HUES6 (cell line): Measurements from ENCODE around the gene TRNT1.
A peak's percentile ranks its signal among the peaks of the same experiment; 100 is the strongest.

Experiments used
- H3K27ac ChIP-seq: 2 replicates; pipeline ENCODE4 v1.7.0; 2013; ENCODE audit warnings: low read depth, mild to moderate bottlenecking, low read length, inconsistent platforms
- H3K27me3 ChIP-seq: 2 replicates; pipeline ENCODE4 v1.6.1; 2013; ENCODE audit warnings: low read length; ENCODE audit not compliant: control insufficient read depth, insufficient read depth
- H3K36me3 ChIP-seq: 2 replicates; pipeline ENCODE4 v1.6.1; 2013; ENCODE audit warnings: low read length; ENCODE audit not compliant: control insufficient read depth, insufficient read depth
- H3K4me1 ChIP-seq: 2 replicates; pipeline ENCODE4 v1.6.1; 2013; ENCODE audit warnings: low read length; ENCODE audit not compliant: control insufficient read depth, insufficient read depth
- H3K4me3 ChIP-seq: 2 replicates; pipeline ENCODE4 v1.5.1; 2013; ENCODE audit warnings: low read depth, low read length
- H3K9ac ChIP-seq: one replicate; pipeline ENCODE4 v1.6.1; 2013; ENCODE audit warnings: mild to moderate bottlenecking, low read length
- H3K9me3 ChIP-seq: 2 replicates; pipeline ENCODE4 v1.6.1; 2013; ENCODE audit warnings: low read depth, low read length; ENCODE audit not compliant: control insufficient read depth, insufficient read depth

Gene TRNT1

DNA sequence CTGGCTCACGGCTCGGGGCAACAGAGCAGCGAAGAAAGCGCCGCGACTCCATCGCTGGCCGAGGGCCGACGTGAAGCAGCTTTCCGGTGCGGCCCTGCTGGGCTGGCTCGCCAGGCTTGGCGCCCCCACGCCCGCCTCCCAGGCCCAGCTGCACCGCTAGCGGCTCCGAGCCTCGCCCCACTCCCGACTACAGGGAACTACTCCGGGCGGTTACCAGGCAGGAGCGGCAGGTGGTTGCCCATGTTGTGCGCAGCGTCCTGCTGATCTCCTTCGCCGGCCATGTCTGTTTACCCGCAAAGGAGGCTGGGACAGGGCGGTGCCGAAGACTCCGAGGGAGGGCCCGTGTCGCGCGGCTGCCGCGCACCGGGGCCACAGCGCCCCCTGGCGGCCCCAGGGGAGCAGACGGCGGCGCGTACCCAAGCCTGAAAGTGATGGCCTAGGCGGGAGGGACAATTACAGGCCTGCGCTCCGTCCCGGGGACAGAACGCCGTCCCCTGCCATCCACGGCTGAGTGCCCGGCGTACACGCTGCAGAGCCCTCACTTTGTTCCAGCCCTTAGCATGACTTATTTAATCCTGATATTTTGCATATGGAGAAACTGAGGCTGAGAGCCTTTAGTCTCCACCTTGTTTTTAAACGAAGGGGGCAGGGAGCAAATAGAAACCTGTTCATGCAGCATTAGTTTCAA, 52.8 kb downstream of the TRNT1 start, which contains the start of gene CRBN:
TSS of gene CRBN (minus strand) at position 285 of the 688 bp plus-strand sequence. CDS start at position 281, 4 bp downstream.
- H3K4me3 ChIP-seq: peak within 1 kb of the TSS; percentile 92
- peaks cover 6% of the 10 kb centered on the region; the same call in 1 of the 2 replicates for H3K27me3 ChIP-seq
- H3K4me1 ChIP-seq: peaks cover 5% of the 10 kb centered on the region; the same call in 1 of the 2 replicates
- peak within 1 kb of the TSS; percentile 66; the same call in 1 of the 2 replicates for H3K27ac ChIP-seq
- no peaks in the 10 kb centered on the region for H3K9me3 ChIP-seq
- H3K36me3 ChIP-seq: no peaks in the 10 kb centered on the region; the same call in 1 of the 2 replicates
- peak within 1 kb of the TSS; percentile 90 for H3K9ac ChIP-seq

DNA sequence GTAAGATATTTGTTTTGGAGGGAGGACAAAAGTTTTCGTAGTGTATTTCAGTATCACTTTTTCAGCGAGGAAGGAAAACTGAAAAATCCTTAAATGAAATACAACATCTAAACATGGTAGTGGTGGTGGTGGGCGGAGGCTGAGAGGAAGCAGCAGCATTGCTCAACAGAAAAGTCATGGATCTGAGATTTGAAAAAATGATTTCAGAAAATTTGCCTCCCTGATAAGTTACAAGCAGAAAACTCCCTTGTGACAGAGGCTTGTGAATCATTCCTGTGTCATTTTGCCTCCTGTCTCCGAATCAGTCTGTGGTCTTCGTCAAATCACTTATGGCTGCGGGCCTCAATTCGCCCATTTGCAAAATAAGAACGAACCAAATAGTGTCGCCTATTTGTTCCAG, 53.7 kb downstream of the TRNT1 start:
- Histone ChIP-seq H3K4me3 (no peak overlapping the region), H3K27ac (no peak overlapping the region), H3K36me3 (no peaks in the 10 kb centered on the region), H3K9me3 (no peaks in the 10 kb centered on the region), H3K9ac (no peak overlapping the region), H3K4me1 (peaks cover 5% of the 10 kb centered on the region; the same call in 1 of the 2 replicates), H3K27me3 (peaks cover 15% of the 10 kb centered on the region)

DNA sequence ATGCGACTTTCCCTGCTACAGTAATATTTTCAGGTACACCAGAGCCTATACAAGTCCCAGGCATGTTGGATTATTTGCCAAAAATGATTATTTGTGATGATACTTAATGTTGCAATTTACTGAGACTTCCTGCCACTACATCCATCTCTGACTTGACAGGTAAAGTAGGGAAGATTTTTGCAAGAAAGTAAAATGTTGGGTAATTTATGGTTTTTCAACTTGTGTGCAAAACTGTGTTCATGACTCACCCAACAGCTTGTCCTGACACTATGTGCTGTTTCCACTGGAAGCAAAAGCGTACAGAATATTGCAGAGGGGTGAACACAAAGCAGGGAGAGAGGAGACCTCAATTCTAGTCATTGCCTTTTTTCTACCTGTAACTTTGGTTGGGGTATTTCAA, 58.1 kb downstream of the TRNT1 start:
- Histone ChIP-seq H3K27ac (no peak overlapping the region), H3K36me3 (no peaks in the 10 kb centered on the region), H3K4me3 (no peak overlapping the region), H3K9me3 (no peaks in the 10 kb centered on the region), H3K4me1 (no peaks in the 10 kb centered on the region), H3K9ac (no peak overlapping the region), H3K27me3 (peaks cover 17% of the 10 kb centered on the region)

DNA sequence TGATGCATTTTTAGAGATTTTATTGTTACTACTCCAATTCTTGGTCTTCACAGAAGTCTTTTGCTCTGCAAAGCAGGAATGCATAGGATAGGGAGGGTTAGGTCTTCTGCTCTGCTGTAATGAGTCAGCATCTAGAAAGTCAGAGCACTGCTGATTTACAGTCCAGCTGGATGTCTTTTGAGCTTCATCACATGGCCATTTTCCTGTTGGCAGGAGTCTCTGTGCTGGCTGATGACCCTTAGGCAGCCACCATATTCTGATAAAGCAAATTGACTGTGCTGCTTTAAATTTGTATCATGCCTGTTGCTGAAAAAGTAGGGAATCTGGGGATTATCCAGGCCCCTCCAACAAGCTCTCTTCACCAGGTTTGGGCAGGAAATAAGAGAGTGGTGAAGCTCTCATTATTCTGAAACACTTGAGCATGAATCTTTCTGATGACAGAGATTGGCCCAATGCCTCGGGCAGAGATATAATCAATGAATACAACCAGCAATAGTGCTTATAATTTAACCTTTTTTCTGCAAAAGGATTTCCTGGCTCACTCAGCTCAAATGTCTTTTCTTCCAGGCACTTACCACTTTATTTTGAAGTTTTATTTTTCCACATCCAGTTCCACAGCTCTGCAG, 62.5 kb downstream of the TRNT1 start:
- no peaks in the 10 kb centered on the region for H3K9me3 ChIP-seq
- peaks cover 14% of the 10 kb centered on the region for H3K27me3 ChIP-seq
- no peaks in the 10 kb centered on the region for H3K36me3 ChIP-seq
- H3K4me3 ChIP-seq: no peak overlapping the region
- H3K27ac ChIP-seq: no peak overlapping the region
- no peaks in the 10 kb centered on the region; the same call in 1 of the 2 replicates for H3K4me1 ChIP-seq
- no peak overlapping the region for H3K9ac ChIP-seq

DNA sequence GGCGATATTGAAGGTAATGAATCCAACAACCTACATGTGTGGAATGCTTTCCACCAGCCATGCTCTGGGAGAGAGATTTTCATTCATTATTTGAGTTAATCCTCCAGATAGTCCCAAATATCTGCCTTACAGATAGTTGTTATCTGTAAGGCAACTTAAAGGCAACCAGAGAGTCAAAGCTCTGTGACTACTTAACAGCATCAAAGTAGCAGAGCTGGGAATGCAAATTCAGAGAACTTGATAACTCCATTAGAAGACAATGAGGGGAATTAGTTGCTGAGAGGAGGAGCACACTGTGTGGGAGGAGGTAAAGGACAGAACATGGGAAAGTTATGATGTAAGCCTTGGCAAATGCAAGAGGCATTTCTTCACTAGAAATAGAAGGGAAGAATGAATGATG, 63.2 kb downstream of the TRNT1 start:
- Histone ChIP-seq H3K4me1 (no peaks in the 10 kb centered on the region; the same call in 1 of the 2 replicates), H3K9me3 (no peaks in the 10 kb centered on the region), H3K9ac (no peak overlapping the region), H3K27me3 (peaks cover 9% of the 10 kb centered on the region), H3K4me3 (no peak overlapping the region), H3K36me3 (no peaks in the 10 kb centered on the region), H3K27ac (no peak overlapping the region)

DNA sequence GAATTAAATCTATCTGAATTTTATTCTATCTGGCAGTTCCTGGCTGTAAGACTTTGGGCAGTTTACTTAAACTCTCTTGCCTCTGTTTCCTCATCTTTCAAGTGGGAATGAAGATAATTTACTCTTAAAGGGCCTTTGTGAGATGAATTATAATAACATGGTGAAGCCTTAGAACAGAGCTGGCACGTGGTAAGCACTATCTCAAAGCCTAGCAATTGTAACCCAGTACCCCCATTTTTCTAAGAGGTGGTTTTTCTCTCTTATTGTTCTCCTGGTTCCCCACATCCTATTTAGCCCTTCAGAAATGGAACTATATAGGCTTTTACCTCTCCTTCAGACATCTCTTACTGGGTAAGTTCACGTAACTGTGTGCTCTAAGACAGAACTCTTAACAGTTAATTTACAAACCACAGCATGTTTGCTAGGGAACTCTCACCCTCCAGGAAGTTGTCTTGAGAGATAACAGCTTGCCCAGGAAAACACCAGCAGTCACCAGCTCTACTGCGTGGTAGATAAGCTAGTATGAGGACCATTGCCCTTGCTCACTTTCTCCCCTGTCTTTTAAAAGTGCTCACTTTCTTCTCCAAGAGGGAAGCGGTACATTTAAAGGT, 65.0 kb downstream of the TRNT1 start:
- Histone ChIP-seq H3K4me1 (no peaks in the 10 kb centered on the region; the same call in 1 of the 2 replicates), H3K9ac (no peak overlapping the region), H3K27ac (no peak overlapping the region), H3K27me3 (peaks cover 5% of the 10 kb centered on the region; the same call in 1 of the 2 replicates), H3K9me3 (no peaks in the 10 kb centered on the region), H3K4me3 (no peak overlapping the region), H3K36me3 (no peaks in the 10 kb centered on the region)

DNA sequence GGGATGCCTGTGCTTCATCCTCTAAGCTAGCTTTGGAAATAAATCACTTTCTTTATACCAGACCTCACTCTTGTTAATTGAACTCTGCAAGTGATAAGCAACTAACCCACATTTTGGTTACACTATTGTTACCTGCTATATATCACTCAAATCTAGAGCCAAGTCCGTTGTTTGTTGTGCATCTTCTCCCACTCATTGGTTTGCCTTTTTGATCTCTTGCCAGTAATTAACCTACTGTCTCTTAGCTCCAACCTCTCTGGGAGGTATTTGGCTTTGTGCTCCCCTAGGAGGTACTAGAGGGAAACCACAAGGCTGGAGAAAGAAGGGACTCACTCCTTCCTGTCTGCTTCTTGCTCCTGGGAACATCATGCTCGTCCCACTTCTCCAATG, 65.5 kb downstream of the TRNT1 start:
- Histone ChIP-seq H3K27me3 (peaks cover 5% of the 10 kb centered on the region; the same call in 1 of the 2 replicates), H3K36me3 (no peaks in the 10 kb centered on the region), H3K27ac (no peak overlapping the region), H3K9ac (no peak overlapping the region), H3K9me3 (no peaks in the 10 kb centered on the region), H3K4me1 (no peaks in the 10 kb centered on the region; the same call in 1 of the 2 replicates), H3K4me3 (no peak overlapping the region)

DNA sequence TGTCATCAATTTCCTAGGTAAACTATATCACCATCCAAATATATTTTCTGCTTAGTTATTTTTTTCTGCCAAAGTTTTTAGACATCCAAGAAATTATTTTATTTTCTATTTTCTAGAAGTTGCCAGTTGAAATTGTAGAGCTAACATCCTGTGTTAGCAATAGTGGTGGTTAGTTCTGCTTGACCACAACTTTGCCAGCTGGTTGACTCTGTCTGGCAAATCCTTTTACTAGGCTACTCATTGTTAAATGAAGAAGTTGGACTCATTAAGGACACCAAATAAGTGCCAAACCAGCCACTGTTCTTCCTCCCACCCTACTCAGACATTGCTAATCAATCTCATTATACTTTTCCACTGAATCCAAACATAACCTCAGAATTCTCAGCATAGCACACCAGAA, 68.1 kb downstream of the TRNT1 start:
- Histone ChIP-seq H3K4me1 (no peaks in the 10 kb centered on the region; the same call in 1 of the 2 replicates), H3K9ac (no peak overlapping the region)

DNA sequence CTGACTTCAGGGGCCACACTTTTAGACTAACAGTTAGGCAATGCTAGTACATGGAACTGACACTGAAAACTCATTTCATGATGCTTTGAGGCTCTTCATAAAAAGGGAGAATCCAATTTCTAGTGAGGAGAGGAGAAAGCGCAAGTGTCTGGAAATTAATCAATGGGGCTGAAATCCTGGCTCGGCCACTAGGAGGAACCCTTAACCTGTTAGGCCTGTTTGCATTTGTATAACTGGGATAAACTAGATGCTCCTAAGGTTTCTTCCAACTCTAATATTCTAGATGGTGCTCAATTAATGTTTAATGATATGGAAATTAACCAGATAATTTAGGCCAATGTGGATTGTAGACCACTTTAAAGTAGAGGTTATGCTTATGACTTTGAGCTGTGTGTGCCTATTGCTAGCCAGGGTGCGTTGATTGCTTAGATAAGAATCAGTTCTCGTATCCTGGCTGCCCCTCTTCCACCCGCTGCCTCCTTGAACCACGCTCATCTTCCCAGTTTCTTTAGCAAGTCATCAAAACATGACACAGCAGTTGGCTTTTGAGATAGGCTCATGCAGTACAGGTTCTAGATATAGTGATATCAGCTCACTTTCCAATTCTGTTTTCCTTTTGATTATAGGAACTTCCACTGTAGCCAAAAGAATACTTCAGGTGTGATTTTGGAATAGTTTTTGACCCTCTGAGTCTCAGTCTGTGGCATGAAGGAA, 69.6 kb downstream of the TRNT1 start:
- Histone ChIP-seq H3K9ac (no peak overlapping the region), H3K27ac (no peak overlapping the region), H3K36me3 (no peaks in the 10 kb centered on the region), H3K9me3 (no peaks in the 10 kb centered on the region), H3K4me3 (no peak overlapping the region), H3K27me3 (peaks cover 5% of the 10 kb centered on the region; the same call in 1 of the 2 replicates), H3K4me1 (no peaks in the 10 kb centered on the region; the same call in 1 of the 2 replicates)

More for the DNA sequence above, 68.1 kb downstream of the TRNT1 start:
- no peak overlapping the region for H3K4me3 ChIP-seq
- H3K27ac ChIP-seq: no peak overlapping the region
- peaks cover 5% of the 10 kb centered on the region; the same call in 1 of the 2 replicates for H3K27me3 ChIP-seq
- no peaks in the 10 kb centered on the region for H3K36me3 ChIP-seq
- no peaks in the 10 kb centered on the region for H3K9me3 ChIP-seq
